ENCODE data around the gene RGMA. TPM values are rescaled to one million over a fixed set of nuclear protein-coding genes. Genes with fewer than 3 reads are reported as not detected.
A peak's percentile ranks its signal among the peaks of the same experiment; 100 is the strongest.
"Not testable (repeated sequence)": the region's sequence is repeated elsewhere in the genome, so short reads cannot be mapped to it uniquely, and the experiment has no call there.

Gene RGMA
- total RNA-seq, 1 donor from 2014 or later, result 21.6 TPM

- no peaks in the 10 kb centered on the region for H3K9me3 ChIP-seq
- peaks cover 86% of the 10 kb centered on the region for H3K4me1 ChIP-seq
- no peak overlapping the region for H3K4me3 ChIP-seq
- intact Hi-C loops (cut with DNase I), result no loop called here
- H3K27ac ChIP-seq, result no peak overlapping the region
- no peak for DNase-seq (ENCODE audit: extremely low spot score in 2 of 2)
- H3K36me3 ChIP-seq, result peaks cover 0 to 6% of the 10 kb centered on the region in 2 donors
- TF ChIP-seq POLR2AphosphoS5 (IDR thresholded peaks at IDR 0.05; ENCODE audit: insufficient read depth in 1 of 2, low read depth in 1 of 2), result no peak
- TF ChIP-seq POLR2A (IDR thresholded peaks at IDR 0.05), result no peak
- H3K27me3 ChIP-seq, result no peaks in the 10 kb centered on the region
Observed at GRCh38 chr15:93066224-93066681, 22.8 kb downstream of the RGMA start.

DNA sequence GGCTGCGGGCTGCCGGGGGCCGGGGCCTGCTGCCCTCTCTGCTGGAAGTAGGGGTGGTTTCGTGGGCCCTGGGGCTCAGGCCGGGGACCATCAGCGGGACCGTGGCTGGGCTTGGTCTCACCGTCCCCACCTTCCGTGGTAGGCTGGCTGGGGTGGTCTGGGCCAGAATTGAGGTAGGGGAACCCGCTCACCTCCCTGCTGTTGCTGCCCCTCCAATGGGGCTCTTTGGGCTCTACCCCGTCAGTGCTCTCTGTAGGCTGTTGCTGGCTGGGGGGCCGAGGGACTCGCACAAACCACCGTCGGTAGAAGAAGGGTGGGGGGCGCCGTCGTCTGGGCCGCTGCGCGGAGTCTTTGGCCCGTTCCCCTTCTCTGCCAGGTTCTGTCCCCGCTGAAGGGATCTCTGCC is 23.4 kb downstream of the RGMA start:
- Histone ChIP-seq H3K4me1 (peaks cover 86% of the 10 kb centered on the region), H3K36me3 (peaks cover 0 to 6% of the 10 kb centered on the region in 2 donors), H3K4me3 (no peak overlapping the region), H3K27ac (no peak overlapping the region), H3K27me3 (no peaks in the 10 kb centered on the region), H3K9me3 (no peaks in the 10 kb centered on the region)
- DNase-seq (ENCODE audit: extremely low spot score in 2 of 2), result no peak
- intact Hi-C loops (cut with DNase I), result no loop called here
- TF ChIP-seq POLR2A (IDR thresholded peaks at IDR 0.05) (no peak), POLR2AphosphoS5 (IDR thresholded peaks at IDR 0.05; ENCODE audit: insufficient read depth in 1 of 2, low read depth in 1 of 2) (no peak)
- TF ChIP-seq, protein P1, sequence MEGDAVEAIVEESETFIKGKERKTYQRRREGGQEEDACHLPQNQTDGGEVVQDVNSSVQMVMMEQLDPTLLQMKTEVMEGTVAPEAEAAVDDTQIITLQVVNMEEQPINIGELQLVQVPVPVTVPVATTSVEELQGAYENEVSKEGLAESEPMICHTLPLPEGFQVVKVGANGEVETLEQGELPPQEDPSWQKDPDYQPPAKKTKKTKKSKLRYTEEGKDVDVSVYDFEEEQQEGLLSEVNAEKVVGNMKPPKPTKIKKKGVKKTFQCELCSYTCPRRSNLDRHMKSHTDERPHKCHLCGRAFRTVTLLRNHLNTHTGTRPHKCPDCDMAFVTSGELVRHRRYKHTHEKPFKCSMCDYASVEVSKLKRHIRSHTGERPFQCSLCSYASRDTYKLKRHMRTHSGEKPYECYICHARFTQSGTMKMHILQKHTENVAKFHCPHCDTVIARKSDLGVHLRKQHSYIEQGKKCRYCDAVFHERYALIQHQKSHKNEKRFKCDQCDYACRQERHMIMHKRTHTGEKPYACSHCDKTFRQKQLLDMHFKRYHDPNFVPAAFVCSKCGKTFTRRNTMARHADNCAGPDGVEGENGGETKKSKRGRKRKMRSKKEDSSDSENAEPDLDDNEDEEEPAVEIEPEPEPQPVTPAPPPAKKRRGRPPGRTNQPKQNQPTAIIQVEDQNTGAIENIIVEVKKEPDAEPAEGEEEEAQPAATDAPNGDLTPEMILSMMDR (IDR thresholded peaks at IDR 0.05), result no peak

- Histone ChIP-seq H3K9me3 (no peaks in the 10 kb centered on the region), H3K4me3 (no peak overlapping the region), H3K27ac (peak overlapping the region; percentile 71), H3K4me1 (peaks cover 86% of the 10 kb centered on the region), H3K27me3 (no peaks in the 10 kb centered on the region), H3K36me3 (peaks cover 0 to 6% of the 10 kb centered on the region in 2 donors)
- TF ChIP-seq POLR2AphosphoS5 (IDR thresholded peaks at IDR 0.05; ENCODE audit: insufficient read depth in 1 of 2, low read depth in 1 of 2), result no peak
- TF ChIP-seq POLR2A (IDR thresholded peaks at IDR 0.05), result no peak
- TF ChIP-seq, protein P1 (IDR thresholded peaks at IDR 0.05), result no peak
- no peak for DNase-seq (ENCODE audit: extremely low spot score in 2 of 2)
- intact Hi-C loops (cut with DNase I), result no loop called here
Observed at GRCh38 chr15:93063796-93064690, 25.0 kb downstream of the RGMA start.

GRCh38 chr15:93063262-93063671 is 25.7 kb downstream of the RGMA start:
- no peaks in the 10 kb centered on the region for H3K9me3 ChIP-seq
- peak overlapping the region; percentile 1 to 2 for H3K4me3 ChIP-seq
- peaks cover 0 to 6% of the 10 kb centered on the region in 2 donors for H3K36me3 ChIP-seq
- H3K27me3 ChIP-seq, result no peaks in the 10 kb centered on the region
- H3K27ac ChIP-seq, result peak overlapping the region; percentile 71
- no peak for DNase-seq (ENCODE audit: extremely low spot score in 2 of 2)
- TF ChIP-seq, protein P1 (IDR thresholded peaks at IDR 0.05), result no peak
- TF ChIP-seq POLR2AphosphoS5 (IDR thresholded peaks at IDR 0.05; ENCODE audit: insufficient read depth in 1 of 2, low read depth in 1 of 2) (no peak), POLR2A (IDR thresholded peaks at IDR 0.05) (no peak)
- intact Hi-C loops (cut with DNase I), result no loop called here
- H3K4me1 ChIP-seq, result peaks cover 84% of the 10 kb centered on the region

GRCh38 chr15:93062628-93063261 is 26.3 kb downstream of the RGMA start:
- H3K36me3 ChIP-seq, result not testable (repeated sequence)

More at GRCh38 chr15:93062628-93063261, 26.3 kb downstream of the RGMA start:
- H3K9me3 ChIP-seq; intact Hi-C loops (cut with DNase I); DNase-seq (ENCODE audit: extremely low spot score in 2 of 2); H3K27me3 ChIP-seq: not testable (repeated sequence)
- peak overlapping the region; percentile 1 to 2 for H3K4me3 ChIP-seq
- peak overlapping the region; percentile 71 for H3K27ac ChIP-seq
- H3K4me1 ChIP-seq, result peaks cover 84% of the 10 kb centered on the region

Data from vagina (tissue), 2 donors.